GM18909 (cell line): ENCODE results near the gene ACAD9.

Experiments
- ATAC-seq: cut with Tn5 transposase; IDR thresholded peaks from one replicate; pipeline ENCODE4 v1.9.1; 2021; ENCODE audit warnings: mild to moderate bottlenecking; ENCODE audit not compliant: unreplicated experiment, poor library complexity

Gene ACAD9

GRCh38 chr3:128932516-128933212 is 53.2 kb downstream of the ACAD9 start:
- ATAC-seq: no peak

GRCh38 chr3:128933213-128933921 is 53.9 kb downstream of the ACAD9 start:
- ATAC-seq: no peak

- no peak for ATAC-seq
Observed at GRCh38 chr3:128933922-128934253, 54.5 kb downstream of the ACAD9 start.

GRCh38 chr3:128935922-128936321 is 56.5 kb downstream of the ACAD9 start:
- ATAC-seq: no peak

- no peak for ATAC-seq
Observed at GRCh38 chr3:128936341-128936740, 56.9 kb downstream of the ACAD9 start.

GRCh38 chr3:128940252-128940651 is 60.8 kb downstream of the ACAD9 start:
- ATAC-seq: no peak

- ATAC-seq: no peak
Observed at GRCh38 chr3:128942161-128942952, 62.9 kb downstream of the ACAD9 start.

- no peak for ATAC-seq
Observed at GRCh38 chr3:128945041-128945877, 65.8 kb downstream of the ACAD9 start.

GRCh38 chr3:128945878-128946175 is 66.4 kb downstream of the ACAD9 start:
- ATAC-seq: no peak

- ATAC-seq: no peak
Observed at GRCh38 chr3:128946411-128946810, 67.0 kb downstream of the ACAD9 start.

- ATAC-seq: no peak
Observed at GRCh38 chr3:128949158-128949557, 69.7 kb downstream of the ACAD9 start.

- no peak for ATAC-seq
Observed at GRCh38 chr3:128950223-128950938, 71.0 kb downstream of the ACAD9 start.

GRCh38 chr3:128956440-128956839 is 77.0 kb downstream of the ACAD9 start:
- no peak for ATAC-seq
